T-cell (primary cell): Measurements from ENCODE around the gene GABRA5. TPM values are rescaled to one million over a fixed set of nuclear protein-coding genes. Genes with fewer than 3 reads are reported as not detected.

ENCODE experiments used
- ATAC-seq, 4 experiments: fragments of 200-7000 bp in 3 of 4; fragments of 150-1000 bp in 1 of 4; cut with Tn5 transposase; replicated peaks in 1 of 4; 1 replicate in 3 of 4; 2 replicates in 1 of 4; pipeline ENCODE4 v1.10.0; 2021; ENCODE audit warnings: moderate library complexity in 3 of 4, mild to moderate bottlenecking in 2 of 4, moderate number of reproducible peaks in 1 of 4
- CTCF ChIA-PET, 2 donors: fragments of 300-600 bp; sonication (Branson Sonifier 250); formaldehyde crosslinking; loops; one replicate each; lab custom pipeline; 2022; ENCODE audit warnings: antibody characterized with exemption in 2 of 2; lab: Charles Lee
- POLR2A ChIA-PET, 2 donors: fragments of 300-600 bp; sonication (Branson Sonifier 250); formaldehyde crosslinking; loops; one replicate each; lab custom pipeline; 2022; ENCODE audit warnings: antibody characterized with exemption in 2 of 2; lab: Charles Lee
- DNase-seq, 35 experiments: peaks; one replicate each; pipeline versions ENCODE4 v3.0.0 to v3.0.0-alpha.2; 2013 to 2023
- H3K27ac ChIP-seq: one replicate; pipeline ENCODE4 v1.5.1; 2013; ENCODE audit warnings: low read length
- H3K27me3 ChIP-seq, 2 experiments: replicated peaks in 1 of 2; 1 replicate in 1 of 2; 2 replicates in 1 of 2; pipeline versions ENCODE4 v1.6.1 to v1.7.0; 2013; ENCODE audit warnings: low read length in 1 of 2, mixed read lengths in 1 of 2; ENCODE audit not compliant: control insufficient read depth in 2 of 2, insufficient read depth in 2 of 2; ENCODE audit errors: extremely low read depth in 1 of 2
- H3K36me3 ChIP-seq, 2 donors: 1 replicate in 1 of 2; 2 replicates in 1 of 2; pipeline versions ENCODE4 v1.6.1 to v1.7.0; 2013; ENCODE audit warnings: low read length in 1 of 2; ENCODE audit not compliant: control insufficient read depth in 2 of 2, insufficient read depth in 1 of 2; ENCODE audit errors: extremely low read depth in 1 of 2
- H3K4me1 ChIP-seq, 2 experiments: 1 replicate in 1 of 2; 2 replicates in 1 of 2; pipeline versions ENCODE4 v1.6.1 to v1.7.0; 2013; ENCODE audit warnings: low read length in 2 of 2, mixed read lengths in 1 of 2; ENCODE audit not compliant: insufficient read depth in 2 of 2, control insufficient read depth in 1 of 2; ENCODE audit errors: extremely low read depth in 1 of 2
- H3K4me3 ChIP-seq, 2 donors: 1 replicate in 1 of 2; 2 replicates in 1 of 2; pipeline versions ENCODE4 v1.5.1 to v1.7.0; 2013; ENCODE audit warnings: mild to moderate bottlenecking in 2 of 2, low read length in 1 of 2, moderate library complexity in 1 of 2; ENCODE audit not compliant: control insufficient read depth in 1 of 2; ENCODE audit errors: extremely low read depth in 1 of 2
- H3K9me3 ChIP-seq: 2 replicates; pipeline ENCODE4 v1.7.0; 2013
- H3K27ac Mint-ChIP-seq, 2 donors: one replicate each; pipeline ENCODE4 v1.8.0; 2020 to 2021; ENCODE audit warnings: mild to moderate bottlenecking in 2 of 2, mixed read lengths in 2 of 2
- H3K27me3 Mint-ChIP-seq, 2 donors: one replicate each; pipeline ENCODE4 v1.8.0; 2021 to 2022; ENCODE audit warnings: mixed read lengths in 2 of 2
- H3K36me3 Mint-ChIP-seq: one replicate; pipeline ENCODE4 v1.8.0; 2021; ENCODE audit warnings: mixed read lengths
- H3K4me1 Mint-ChIP-seq, 3 donors: one replicate each; pipeline ENCODE4 v1.8.0; 2020 to 2022; ENCODE audit warnings: mixed read lengths in 3 of 3, mild to moderate bottlenecking in 1 of 3
- H3K4me3 Mint-ChIP-seq, 3 donors: one replicate each; pipeline ENCODE4 v1.8.0; 2020 to 2022; ENCODE audit warnings: mild to moderate bottlenecking in 3 of 3, mixed read lengths in 3 of 3, moderate library complexity in 3 of 3
- H3K9me3 Mint-ChIP-seq, 3 donors: one replicate each; pipeline ENCODE4 v1.8.0; 2020 to 2022; ENCODE audit warnings: mixed read lengths in 3 of 3
- WGBS: methylation state at CpG from one replicate; pipeline ENCODE4 v1.1.5; 2013; ENCODE audit warnings: missing lambda C conversion rate; ENCODE audit not compliant: insufficient coverage; 5-methylcytosine and 5-hydroxymethylcytosine counted together
- total RNA-seq, 35 experiments: library from RNA in 6 of 35; stranded (reverse) in 6 of 35; fragments of 120-200 nt in 1 of 35; gene quantifications; one replicate each; pipeline versions ENCODE4 v1.2.1 to v1.2.4 and lab custom pipeline; 2013 to 2026

Gene GABRA5
- total RNA-seq, 5 donors from 2014 or later (not counting 1 experiment from before 2014, with no cell fraction given): not detected

- Mint-ChIP-seq H3K27me3 (peaks cover 0 to 1% of the 10 kb centered on the region in 2 donors), H3K4me3 (no peak overlapping the region), H3K36me3 (no peaks in the 10 kb centered on the region), H3K9me3 (peaks cover 3 to 14% (median 12%) of the 10 kb centered on the region in 3 donors), H3K27ac (no peak overlapping the region), H3K4me1 (no peaks in the 10 kb centered on the region)
- ATAC-seq (no peak), DNase-seq (no peak)
- H3K9me3 ChIP-seq: no peaks in the 10 kb centered on the region
- WGBS: 72% methylated on average over 5 of the region's 11 CpGs
- H3K4me3 ChIP-seq: no peak overlapping the region
- no peak overlapping the region for H3K27ac ChIP-seq
- no peaks in the 10 kb centered on the region for H3K4me1 ChIP-seq
- POLR2A ChIA-PET: no interaction called here
- CTCF ChIA-PET: no interaction called here
- no peaks in the 10 kb centered on the region for H3K36me3 ChIP-seq
- H3K27me3 ChIP-seq: peaks cover 0 to 3% of the 10 kb centered on the region in 2 experiments
These were observed 24.5 kb upstream of the GABRA5 start for GRCh38 chr15:26842391-26842790.

DNA sequence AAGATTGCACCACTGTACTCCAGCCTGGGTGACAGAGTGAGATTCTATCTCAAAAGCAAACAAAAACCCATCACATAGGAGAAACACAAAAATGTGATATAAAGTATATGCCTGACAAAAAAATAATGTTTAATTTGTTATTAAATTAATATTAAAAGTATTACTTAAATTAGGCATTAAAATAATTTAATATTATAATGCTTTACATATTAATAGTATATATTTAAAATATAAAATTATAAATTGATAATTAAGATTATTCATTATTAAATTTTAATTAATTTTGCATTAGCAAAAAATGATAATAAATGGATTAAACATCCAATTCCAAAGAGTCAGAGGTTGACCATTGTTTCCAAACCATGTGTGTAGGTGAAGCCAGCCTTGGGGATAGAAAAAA is 22.0 kb upstream of the GABRA5 start:
- Mint-ChIP-seq H3K9me3 (peaks cover 2 to 24% (median 22%) of the 10 kb centered on the region in 3 donors), H3K4me3 (no peak overlapping the region), H3K36me3 (no peaks in the 10 kb centered on the region), H3K27ac (no peak overlapping the region), H3K27me3 (peaks cover 0 to 1% of the 10 kb centered on the region in 2 donors), H3K4me1 (no peaks in the 10 kb centered on the region)
- Histone ChIP-seq H3K4me3 (no peak overlapping the region), H3K27me3 (peaks cover 0 to 3% of the 10 kb centered on the region in 2 experiments), H3K4me1 (no peaks in the 10 kb centered on the region), H3K36me3 (no peaks in the 10 kb centered on the region), H3K9me3 (no peaks in the 10 kb centered on the region), H3K27ac (no peak overlapping the region)
- CTCF ChIA-PET: no interaction called here
- DNase-seq (no peak), ATAC-seq (no peak)
- POLR2A ChIA-PET: no interaction called here

- Mint-ChIP-seq H3K36me3 (no peaks in the 10 kb centered on the region), H3K27ac (no peak overlapping the region), H3K27me3 (no peaks in the 10 kb centered on the region), H3K4me1 (no peaks in the 10 kb centered on the region), H3K9me3 (peaks cover 3 to 22% (median 20%) of the 10 kb centered on the region in 3 donors), H3K4me3 (no peak overlapping the region)
- no peaks in the 10 kb centered on the region for H3K27me3 ChIP-seq
- H3K4me1 ChIP-seq: no peaks in the 10 kb centered on the region
- ChIA-PET CTCF (no interaction called here), POLR2A (no interaction called here)
- no peaks in the 10 kb centered on the region for H3K9me3 ChIP-seq
- 71% methylated on average over 1 of the region's 1 CpG for whole genome bisulfite sequencing
- H3K4me3 ChIP-seq: no peak overlapping the region
- H3K36me3 ChIP-seq: no peaks in the 10 kb centered on the region
- DNase-seq (no peak), ATAC-seq (no peak)
- H3K27ac ChIP-seq: no peak overlapping the region
These were observed 18.4 kb upstream of the GABRA5 start for GRCh38 chr15:26848498-26848897.

DNA sequence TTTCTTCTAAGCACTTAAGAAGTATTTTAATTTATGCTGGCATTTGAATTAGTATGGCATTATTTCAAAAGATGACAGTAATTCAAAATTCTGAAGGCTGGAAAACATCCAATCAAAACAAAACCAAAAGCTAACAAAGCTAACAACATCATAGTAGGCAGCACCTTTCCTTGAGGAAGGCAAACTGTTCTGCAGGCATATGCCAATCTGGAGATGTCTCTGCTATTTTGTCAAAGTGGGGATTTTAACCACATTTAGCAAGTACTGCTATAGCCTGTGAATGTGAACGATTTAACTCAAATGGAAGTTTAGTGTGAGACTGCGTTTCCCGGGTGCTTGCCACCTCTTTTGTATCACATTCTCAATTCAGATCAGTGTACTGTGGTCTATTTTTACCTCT is 16.7 kb upstream of the GABRA5 start:
- no peaks in the 10 kb centered on the region for H3K36me3 ChIP-seq
- H3K27ac ChIP-seq: no peak overlapping the region
- Mint-ChIP-seq H3K4me1 (no peaks in the 10 kb centered on the region), H3K27me3 (no peaks in the 10 kb centered on the region), H3K4me3 (no peak overlapping the region), H3K36me3 (no peaks in the 10 kb centered on the region), H3K9me3 (peaks cover 3 to 22% (median 18%) of the 10 kb centered on the region in 3 donors), H3K27ac (no peak overlapping the region)
- DNase-seq: no peak
- no peak overlapping the region for H3K4me3 ChIP-seq
- CTCF ChIA-PET: interaction anchor here in 1 of 2 donors (0.6 kb wide), 1 partner anchor 1191 kb away, joined by 3 read pairs; no protein-coding TSS in a partner anchor
- WGBS: no CpG with 5 or more reads among the region's 3 CpGs
- H3K9me3 ChIP-seq: no peaks in the 10 kb centered on the region
- H3K4me1 ChIP-seq: no peaks in the 10 kb centered on the region
- POLR2A ChIA-PET: no interaction called here
- no peaks in the 10 kb centered on the region for H3K27me3 ChIP-seq
- ATAC-seq: no peak

- ChIA-PET CTCF (no interaction called here), POLR2A (no interaction called here)
- H3K27ac Mint-ChIP-seq: no peak overlapping the region
These were observed 13.9 kb upstream of the GABRA5 start for GRCh38 chr15:26852980-26853379.

GRCh38 chr15:26854435-26854834 is 12.4 kb upstream of the GABRA5 start:
- Mint-ChIP-seq H3K27ac (no peak overlapping the region), H3K4me1 (no peaks in the 10 kb centered on the region), H3K27me3 (peaks cover 0 to 4% of the 10 kb centered on the region in 2 donors), H3K9me3 (peaks cover under 1 to 4% (median 3%) of the 10 kb centered on the region in 3 donors), H3K4me3 (no peak overlapping the region), H3K36me3 (no peaks in the 10 kb centered on the region)
- no peak for ATAC-seq
- H3K9me3 ChIP-seq: no peaks in the 10 kb centered on the region
- POLR2A ChIA-PET: no interaction called here
- no peak for DNase-seq
- no peak overlapping the region for H3K27ac ChIP-seq
- H3K4me1 ChIP-seq: no peaks in the 10 kb centered on the region
- H3K27me3 ChIP-seq: no peaks in the 10 kb centered on the region
- CTCF ChIA-PET: no interaction called here
- no peaks in the 10 kb centered on the region for H3K36me3 ChIP-seq
- 60% methylated on average over 2 of the region's 4 CpGs for WGBS
- no peak overlapping the region for H3K4me3 ChIP-seq

More at GRCh38 chr15:26852980-26853379, 13.9 kb upstream of the GABRA5 start:
- H3K4me3 Mint-ChIP-seq: no peak overlapping the region
- H3K27me3 ChIP-seq: no peaks in the 10 kb centered on the region
- H3K27me3 Mint-ChIP-seq: peaks cover 0 to 4% of the 10 kb centered on the region in 2 donors
- no peaks in the 10 kb centered on the region for H3K9me3 ChIP-seq
- H3K9me3 Mint-ChIP-seq: peaks cover 3 to 17% (median 10%) of the 10 kb centered on the region in 3 donors
- H3K36me3 ChIP-seq: no peaks in the 10 kb centered on the region
- H3K4me1 Mint-ChIP-seq: no peaks in the 10 kb centered on the region
- no peaks in the 10 kb centered on the region for H3K4me1 ChIP-seq
- no CpG with 5 or more reads among the region's 2 CpGs for WGBS
- H3K27ac ChIP-seq: no peak overlapping the region
- H3K4me3 ChIP-seq: no peak overlapping the region
- DNase-seq (no peak), ATAC-seq (no peak)
- no peaks in the 10 kb centered on the region for H3K36me3 Mint-ChIP-seq
